ENCODE measurements around the gene ZNF423.

GRCh38 chr16:49904348-49905062 is 48.6 kb upstream of the ZNF423 start:
- TF ChIP-seq POLR2AphosphoS5 (IDR thresholded peaks at IDR 0.05; ENCODE audit: low read depth, low read length) (no peak), TAF1 (IDR thresholded peaks at IDR 0.05; ENCODE audit: borderline replicate concordance, insufficient read depth, low read length) (no peak)

All from PFSK-1 (cell line).